ENCODE data around the gene ZNF708. TPM values are rescaled to one million over a fixed set of nuclear protein-coding genes. Genes with fewer than 3 reads are reported as not detected.
A peak's percentile ranks its signal among the peaks of the same experiment; 100 is the strongest.
"Not testable (repeated sequence)": the region's sequence is repeated elsewhere in the genome, so short reads cannot be mapped to it uniquely, and the experiment has no call there.

The ZNF708 gene
- 10 to 100 TPM in 1 of 2 donors, 1 to 10 TPM in 1; 9.2 to 10.1 TPM for total RNA-seq
- long read RNA-seq, partial matches to known transcripts, result 0 of 5 reads
- long read RNA-seq, other reads (novel, unspliced or antisense), result 2 of 5 reads

DNA sequence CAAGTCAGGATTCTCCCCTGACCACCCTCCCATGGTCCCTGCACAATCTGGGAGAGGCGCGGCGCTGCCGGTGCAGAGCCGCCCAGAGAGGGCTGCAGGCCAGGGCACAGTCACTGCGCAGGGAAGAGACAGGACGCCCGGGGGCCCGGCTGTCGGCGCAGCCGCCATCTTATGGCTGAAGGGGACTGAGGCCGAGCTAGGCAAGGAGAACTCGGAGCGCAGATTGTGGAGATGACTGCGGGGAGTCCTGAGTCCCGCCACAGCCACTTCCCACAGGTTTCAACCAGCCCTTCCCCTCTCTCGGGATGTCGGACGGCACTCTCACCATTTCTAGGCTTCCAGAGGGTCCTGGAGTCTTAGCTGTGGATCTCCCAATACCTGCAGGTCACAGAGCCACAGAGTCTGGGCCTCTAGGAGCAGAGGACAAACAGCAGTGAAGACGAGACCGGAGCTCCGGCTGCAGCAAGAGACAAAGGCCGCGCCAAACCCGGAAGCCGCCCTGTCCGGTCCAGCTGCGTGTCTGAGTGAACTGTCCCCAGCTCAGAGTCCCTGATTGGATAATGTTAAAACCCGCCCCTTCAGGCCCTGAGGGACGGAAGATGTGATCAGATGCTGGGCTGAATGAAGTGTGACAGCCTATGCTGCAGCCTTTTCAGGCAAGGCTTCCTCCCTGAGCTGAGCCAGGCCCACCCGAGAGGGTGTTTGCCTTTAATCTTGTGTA lies at the start of gene ZNF708:
Gene ZNF708 (minus strand): TSS at position 526 of the 721 bp plus-strand sequence. CDS start 198 bp downstream, at position 328.
- DNase-seq (peak; percentile 89 to 91), ATAC-seq (peak; percentile 100)
- intact Hi-C loops (cut with DNase I, micrococcal nuclease), result no loop called here

DNA sequence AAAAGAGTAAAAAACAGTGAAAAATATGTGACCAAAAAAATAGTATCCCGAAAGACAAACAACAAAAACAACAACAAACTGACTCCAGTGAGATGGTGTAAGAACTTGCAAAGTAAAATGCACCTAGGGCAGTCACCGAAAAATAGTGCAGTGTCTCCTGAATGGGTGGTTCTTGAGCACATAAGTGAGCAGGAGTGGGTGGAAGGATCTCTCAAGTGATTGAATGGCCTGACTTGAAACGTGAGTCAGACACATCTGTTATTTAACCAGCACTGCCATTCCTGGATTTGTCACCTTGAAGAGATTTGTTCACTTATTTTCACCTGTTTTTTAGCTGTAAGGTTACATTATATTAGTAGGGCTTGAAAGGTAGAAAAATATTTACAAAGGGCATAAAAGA lies 33.1 kb upstream of the ZNF708 start:
- DNase-seq (no peak), ATAC-seq (no peak)
- intact Hi-C loops (cut with DNase I, micrococcal nuclease), result no loop called here

DNA sequence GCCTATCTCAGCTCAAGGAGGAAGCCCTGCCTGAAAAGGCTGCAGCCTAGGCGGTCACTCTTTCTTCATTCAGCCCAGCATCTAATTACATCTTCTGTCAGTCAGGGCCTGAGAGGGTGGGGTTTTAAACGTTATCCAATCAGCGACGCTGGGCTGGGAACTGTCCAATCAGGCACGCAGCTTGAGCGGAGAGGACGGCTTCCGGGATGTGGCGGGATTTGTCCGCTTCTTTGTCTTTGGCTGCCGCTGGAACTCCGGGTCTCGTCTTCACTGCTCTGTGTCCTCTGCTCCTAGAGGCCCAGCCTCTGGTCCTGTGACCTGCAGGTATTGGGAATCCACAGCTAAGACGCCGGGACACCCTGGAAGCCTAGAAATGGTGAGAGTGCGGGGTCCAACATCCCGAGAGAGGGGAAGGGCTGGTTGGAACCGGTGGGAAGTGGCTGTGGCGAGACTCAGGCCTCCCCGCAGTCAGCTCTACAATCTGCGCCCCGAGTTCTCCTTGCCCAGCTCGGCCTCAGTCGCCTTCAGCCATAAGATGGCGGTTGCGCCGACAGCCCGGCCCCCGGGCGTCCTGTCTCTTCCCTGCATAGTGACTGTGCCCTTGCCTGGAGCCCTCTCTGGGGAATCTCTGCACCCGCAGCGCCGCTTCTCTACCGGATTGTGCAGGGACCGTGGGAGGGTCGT lies 29.7 kb upstream of the ZNF708 start, which contains the start of gene ZNF738:
Gene ZNF738 (plus strand): TSS at position 233 of the 684 bp plus-strand sequence. CDS start 141 bp downstream, at position 374.
- intact Hi-C loops (cut with DNase I, micrococcal nuclease), result no loop called here
- ATAC-seq, result peak; percentile 99
- DNase-seq, result peak; percentile 90 to 91

DNA sequence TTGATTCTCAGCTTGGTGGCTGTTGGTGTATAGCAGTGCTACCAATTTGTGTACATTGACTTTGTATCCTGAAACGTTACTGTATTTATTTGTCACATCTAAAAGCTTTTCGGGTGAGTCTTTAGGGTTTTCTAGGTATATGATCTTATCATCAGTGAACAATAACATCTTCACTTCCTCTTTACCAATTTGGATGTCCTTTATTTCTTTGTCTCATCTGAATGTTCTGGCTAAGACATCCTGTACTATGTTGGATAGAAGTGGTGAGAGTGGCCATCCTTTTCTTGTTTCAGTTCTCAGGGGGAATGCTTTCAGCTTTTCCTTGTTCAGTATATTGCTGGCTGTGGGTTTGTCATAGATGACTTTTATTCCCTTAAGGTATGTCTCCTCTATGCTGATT lies 23.6 kb upstream of the ZNF708 start:
- intact Hi-C loops (cut with DNase I, micrococcal nuclease), result no loop called here
- ATAC-seq, result no peak
- no peak for DNase-seq

DNA sequence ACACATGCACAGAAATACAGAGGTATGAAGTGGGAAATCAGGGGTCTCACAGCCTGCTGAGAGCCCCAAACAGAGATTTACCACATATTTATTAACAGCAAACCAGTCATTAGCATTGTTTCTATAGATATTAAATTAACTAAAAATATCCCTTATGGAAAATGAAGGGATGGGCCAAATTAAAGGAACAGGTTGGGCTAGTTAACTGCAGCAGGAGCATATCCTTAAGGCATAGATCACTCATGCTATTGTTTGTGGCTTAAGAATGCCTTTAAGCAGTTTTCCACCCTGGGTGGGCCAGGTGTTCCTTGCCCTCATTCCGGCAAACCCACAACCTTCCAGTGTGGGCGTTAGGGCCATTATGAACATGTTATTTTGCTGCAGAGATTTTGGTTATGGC lies 15.6 kb upstream of the ZNF708 start:
- ATAC-seq, result not testable (repeated sequence)

DNA sequence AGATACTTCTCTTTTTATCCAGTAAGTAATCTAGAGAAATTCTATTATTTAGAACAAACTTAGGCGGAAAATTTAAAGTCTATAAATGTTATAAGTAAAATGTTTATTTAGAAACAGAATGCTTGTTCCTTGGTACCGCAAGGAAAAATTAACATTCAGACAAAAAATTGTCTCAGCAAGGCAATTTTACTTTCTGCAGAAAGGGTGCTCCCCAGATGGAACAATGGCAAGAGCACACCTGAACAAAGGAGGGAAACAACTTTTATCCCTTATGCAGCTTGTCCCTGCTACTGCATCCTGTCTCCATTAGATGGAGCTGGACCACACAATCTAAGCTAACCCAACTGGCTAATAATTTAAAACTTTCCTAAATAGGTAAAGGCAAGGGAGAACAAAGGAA lies 6.5 kb upstream of the ZNF708 start:
- DNase-seq (no peak), ATAC-seq (no peak)
- intact Hi-C loops (cut with DNase I, micrococcal nuclease), result no loop called here

More for the DNA sequence above, 15.6 kb upstream of the ZNF708 start:
- DNase-seq; intact Hi-C loops (cut with DNase I, micrococcal nuclease): not testable (repeated sequence)

DNA sequence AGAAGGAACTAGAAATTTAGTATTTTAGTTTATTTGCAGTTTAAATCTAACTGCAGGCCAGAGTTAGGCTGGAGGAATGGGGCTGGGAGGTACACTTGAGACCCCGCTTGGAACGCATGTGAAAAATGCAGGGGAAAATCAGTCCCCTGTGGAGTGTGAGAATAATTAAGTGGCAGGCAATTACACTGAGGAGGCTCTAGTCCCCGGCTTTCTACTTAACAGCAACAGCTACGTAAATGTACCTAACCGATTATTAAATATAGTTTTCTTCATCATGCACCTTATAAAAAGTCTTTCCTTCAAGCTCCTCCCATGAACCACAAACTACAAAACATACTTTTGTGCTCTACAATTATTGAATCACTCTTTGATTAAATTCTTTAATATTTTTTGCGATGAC lies 804 bp downstream of the ZNF708 start:
- intact Hi-C loops (cut with DNase I, micrococcal nuclease), result no loop called here
- DNase-seq, result no peak
- peak; percentile 7 for ATAC-seq

DNA sequence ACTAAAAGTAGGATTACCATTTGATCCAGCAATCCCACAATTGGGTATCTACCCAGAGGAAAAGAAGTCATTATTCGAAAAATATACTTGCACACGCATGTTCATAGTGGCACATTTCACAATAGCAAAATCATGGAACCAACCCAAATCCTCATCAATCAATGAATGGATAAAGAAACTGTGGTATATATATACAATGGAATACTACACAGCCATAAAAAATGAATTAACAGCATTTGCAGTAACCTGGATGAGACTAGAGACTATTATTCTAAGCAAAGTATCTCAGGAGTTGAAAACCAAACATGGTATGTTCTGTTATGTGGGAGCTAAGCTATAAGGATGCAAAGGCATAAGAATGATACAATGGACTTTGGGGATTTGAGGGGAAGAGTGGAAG lies 3.0 kb downstream of the ZNF708 start:
- ATAC-seq, result no peak
- no peak for DNase-seq
- intact Hi-C loops (cut with DNase I, micrococcal nuclease), result no loop called here

DNA sequence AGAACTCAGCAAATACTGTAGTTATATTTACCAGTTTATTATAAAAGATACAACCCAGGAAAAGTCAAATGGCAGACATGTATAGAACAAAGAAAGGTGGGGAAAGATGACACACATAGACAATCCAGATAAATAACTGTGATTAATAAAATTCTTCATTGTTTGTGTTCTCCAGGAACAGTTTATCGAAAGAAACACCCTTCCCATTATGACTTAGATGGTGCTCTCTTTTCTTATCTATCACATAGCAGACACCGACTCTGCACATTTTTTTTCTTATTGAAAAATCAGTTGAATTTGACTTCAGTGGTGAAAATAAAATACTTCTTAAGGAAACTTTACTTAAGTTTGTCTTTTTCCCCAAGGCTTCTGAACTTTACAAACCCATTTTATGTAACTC lies 6.2 kb downstream of the ZNF708 start:
- DNase-seq, result no peak
- no peak for ATAC-seq
- intact Hi-C loops (cut with DNase I, micrococcal nuclease), result no loop called here

DNA sequence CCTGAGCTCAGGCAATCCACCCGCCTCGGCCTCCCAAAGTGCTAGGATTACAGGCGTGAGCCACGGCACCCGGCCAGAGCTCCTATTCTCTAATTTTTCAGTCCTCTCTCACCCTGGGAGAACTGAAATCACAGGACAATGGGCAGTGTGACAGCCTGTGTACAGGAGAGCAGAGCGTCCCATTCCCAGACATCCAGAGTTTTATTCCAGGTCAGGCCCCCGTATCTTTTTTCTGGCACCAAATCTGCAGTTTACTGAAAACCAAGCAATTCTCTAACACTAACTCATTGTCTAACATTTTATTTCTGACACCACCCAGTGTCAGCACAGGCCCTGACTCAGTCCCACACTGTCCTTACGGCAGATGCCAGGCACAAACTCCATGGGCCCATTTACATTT lies 6.7 kb downstream of the ZNF708 start:
- intact Hi-C loops (cut with DNase I, micrococcal nuclease), result no loop called here
- ATAC-seq (no peak), DNase-seq (no peak)

DNA sequence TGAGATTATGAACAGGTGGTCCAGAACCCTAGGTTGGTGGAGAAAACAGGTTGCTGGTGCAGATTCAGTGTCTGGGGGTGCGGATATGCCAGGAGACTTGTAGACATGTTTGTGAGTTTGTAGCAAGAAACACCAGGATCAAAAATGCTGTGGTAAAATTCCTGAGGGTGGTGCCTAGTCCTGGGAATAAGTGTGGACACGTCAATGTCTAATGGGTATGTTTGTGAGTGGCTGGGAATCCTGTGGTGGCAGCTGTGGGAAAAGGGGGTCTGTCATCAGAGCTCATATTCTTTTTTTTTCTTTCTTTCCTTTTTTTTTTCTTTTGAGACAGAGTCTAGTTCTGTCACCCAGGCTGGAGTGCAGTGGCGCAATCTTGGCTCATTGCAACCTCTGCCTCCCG lies 7.2 kb downstream of the ZNF708 start:
- ATAC-seq, result no peak
- intact Hi-C loops (cut with DNase I, micrococcal nuclease), result no loop called here

DNA sequence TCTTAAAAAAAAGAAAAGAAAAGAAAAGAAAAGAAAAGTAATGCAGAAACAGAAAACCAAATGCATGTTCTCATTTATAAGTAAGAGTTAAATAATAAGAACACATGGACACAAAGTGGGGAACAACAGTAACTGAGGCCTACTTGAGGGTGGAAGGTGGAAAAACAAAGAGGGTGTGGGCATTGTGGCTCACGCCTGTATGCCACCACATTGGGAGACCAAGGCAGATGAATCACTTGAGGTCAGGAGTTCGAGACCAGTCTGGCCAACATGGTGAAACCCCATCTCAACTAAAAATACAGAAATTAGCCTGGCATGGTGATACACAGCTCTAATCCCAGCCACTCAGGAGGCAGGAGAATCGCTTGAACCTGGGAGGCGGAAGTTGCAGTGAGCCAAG lies 8.1 kb downstream of the ZNF708 start:
- no peak for ATAC-seq
- intact Hi-C loops (cut with DNase I, micrococcal nuclease), result no loop called here
- DNase-seq, result no peak

More for the DNA sequence above, 7.2 kb downstream of the ZNF708 start:
- DNase-seq, result no peak

DNA sequence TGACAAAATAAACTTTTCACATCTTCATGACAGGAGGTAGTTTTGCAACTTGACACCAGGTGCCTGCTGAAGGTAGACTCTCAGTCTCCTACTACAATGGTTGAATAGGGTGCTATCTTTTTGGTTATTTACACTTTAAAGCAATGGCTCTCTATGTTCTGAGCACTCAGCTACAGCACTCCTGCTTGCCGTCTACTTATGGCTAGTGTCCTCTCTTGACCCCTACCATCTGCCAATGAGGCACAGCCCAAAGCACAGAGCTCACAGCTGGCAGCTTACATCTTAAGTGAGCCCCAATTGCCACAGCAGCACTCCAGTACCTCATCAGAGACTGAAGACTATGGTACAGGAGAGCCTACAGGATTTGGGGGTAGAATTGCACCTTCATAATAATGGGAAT lies 11.4 kb downstream of the ZNF708 start:
- DNase-seq (no peak), ATAC-seq (no peak)
- intact Hi-C loops (cut with DNase I, micrococcal nuclease), result no loop called here

DNA sequence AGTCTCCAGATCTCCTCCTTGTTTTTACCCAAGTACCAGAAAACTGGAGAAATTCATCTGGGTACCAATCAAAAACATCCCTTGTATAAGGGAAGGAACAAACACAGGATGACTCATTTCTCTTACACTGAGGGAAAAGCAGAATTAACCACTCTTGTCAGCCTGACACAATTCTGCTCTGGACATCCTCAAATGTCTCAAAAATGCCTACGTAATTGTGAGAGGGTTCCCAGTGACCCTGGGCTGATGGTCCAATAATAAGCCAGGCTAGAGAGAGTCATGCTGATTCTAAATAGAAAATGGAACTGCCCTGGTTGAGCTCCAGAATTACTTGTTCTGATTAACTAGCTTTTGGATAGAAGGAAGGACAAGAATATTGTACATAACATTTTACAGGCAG lies 14.5 kb downstream of the ZNF708 start:
- intact Hi-C loops (cut with DNase I, micrococcal nuclease), result no loop called here
- ATAC-seq (no peak), DNase-seq (no peak)

DNA sequence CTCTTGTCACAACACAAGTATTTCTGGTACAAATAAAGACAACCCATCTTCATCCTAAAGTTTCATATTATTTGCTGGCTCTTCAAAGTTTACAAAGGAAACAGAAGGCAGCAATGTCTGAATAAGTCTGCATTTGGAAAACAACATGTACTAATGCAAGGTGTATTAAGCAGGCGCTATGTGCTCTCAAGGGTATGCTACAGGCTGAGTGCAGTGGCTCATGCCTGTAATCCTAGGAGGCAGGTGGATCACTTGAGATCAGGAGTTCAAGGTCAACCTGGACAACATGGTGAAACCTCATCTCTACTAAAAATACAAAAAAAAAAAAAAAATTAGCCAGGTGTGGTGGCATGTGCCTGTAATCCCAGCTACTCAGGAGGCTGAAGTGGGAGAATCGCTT lies 16.4 kb downstream of the ZNF708 start:
- DNase-seq; ATAC-seq; intact Hi-C loops (cut with DNase I, micrococcal nuclease): not testable (repeated sequence)

DNA sequence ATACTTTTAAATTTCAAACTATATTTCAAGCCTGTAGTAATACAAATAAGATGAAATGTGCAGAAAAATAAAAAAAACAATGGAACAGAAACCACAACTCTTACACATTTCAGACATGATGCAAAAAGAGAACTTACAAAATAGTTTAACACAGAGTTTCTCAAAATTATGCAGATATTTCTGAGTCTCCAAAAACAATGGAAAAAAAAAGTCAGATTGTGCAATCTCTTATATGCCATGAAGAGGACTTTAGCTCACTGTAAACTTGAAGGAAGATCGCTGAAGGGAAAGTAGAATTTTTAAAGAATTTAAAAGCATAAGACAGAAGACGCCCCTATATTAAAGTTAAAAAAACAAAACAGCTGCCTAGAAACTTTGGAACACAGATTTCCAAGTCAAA lies 20.4 kb downstream of the ZNF708 start:
- intact Hi-C loops (cut with DNase I, micrococcal nuclease), result no loop called here
- DNase-seq (no peak), ATAC-seq (no peak)

DNA sequence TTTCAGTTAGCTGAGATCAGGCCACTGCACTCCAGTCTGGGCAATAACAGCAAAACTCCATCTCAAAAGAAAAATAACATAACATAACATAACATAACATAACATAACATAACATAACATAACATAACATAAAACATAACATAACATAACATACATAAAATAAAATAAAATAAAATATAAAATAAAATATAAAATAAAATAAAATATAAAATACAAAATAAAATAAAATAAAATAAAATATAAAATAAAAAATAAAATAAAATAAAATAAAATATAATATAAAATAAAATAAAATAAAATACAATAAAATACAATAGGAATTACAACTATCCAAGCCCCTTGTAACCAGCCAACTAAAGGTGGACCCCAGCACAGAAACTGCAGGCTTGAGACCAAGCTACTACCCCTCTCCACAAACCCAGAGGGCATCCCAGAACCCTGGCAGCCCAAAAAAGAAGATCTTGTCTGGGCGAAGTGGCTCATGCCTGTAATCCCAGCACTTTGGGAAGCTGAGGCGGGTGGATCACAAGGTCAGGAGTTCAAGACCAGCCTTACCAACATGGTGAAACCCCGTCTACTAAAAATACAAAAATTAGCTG lies 22.2 kb downstream of the ZNF708 start:
- DNase-seq, result not testable (repeated sequence)

DNA sequence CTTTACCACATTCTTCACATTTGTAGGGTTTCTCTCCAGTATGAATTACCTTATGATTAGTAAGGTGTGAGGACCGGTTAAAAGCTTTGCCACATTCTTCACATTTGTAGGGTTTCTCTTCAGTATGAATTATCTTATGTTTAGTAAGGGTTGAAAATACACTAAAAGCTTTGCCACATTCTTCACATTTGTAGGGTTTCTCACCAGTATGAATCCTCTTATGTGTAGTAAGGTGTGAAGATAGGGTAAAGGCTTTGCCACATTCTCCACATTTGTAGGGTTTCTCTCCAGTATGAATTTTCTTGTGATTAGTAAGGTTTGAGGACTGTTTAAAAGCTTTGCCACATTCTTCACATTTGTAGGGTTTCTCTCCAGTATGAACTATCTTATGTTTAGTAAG lies 35.4 kb downstream of the ZNF708 start:
- DNase-seq; intact Hi-C loops (cut with DNase I, micrococcal nuclease); ATAC-seq: not testable (repeated sequence)

More for the DNA sequence above, 22.2 kb downstream of the ZNF708 start:
- ATAC-seq; intact Hi-C loops (cut with DNase I, micrococcal nuclease): not testable (repeated sequence)

DNA sequence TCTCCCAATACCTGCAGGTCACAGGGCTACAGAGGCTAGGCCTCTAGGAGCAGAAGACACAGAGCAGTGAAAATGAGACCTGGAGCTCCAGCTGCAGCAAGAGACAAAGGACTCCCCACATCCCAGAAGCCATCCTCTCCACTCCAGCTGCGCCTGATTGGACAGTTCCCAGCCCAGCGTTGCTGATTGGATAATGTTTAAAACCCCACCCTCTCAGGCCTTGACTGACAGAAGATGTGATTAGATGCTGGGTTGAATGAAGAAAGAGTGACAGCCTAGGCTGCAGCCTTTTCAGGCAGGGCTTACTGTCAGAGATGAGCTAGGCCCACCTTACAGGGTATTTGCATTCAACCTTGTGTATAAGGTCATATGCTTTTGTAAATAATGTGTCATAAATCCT lies 59.4 kb downstream of the ZNF708 start:
- intact Hi-C loops (cut with DNase I, micrococcal nuclease), result no loop called here
- ATAC-seq, result no peak
- no peak for DNase-seq

DNA sequence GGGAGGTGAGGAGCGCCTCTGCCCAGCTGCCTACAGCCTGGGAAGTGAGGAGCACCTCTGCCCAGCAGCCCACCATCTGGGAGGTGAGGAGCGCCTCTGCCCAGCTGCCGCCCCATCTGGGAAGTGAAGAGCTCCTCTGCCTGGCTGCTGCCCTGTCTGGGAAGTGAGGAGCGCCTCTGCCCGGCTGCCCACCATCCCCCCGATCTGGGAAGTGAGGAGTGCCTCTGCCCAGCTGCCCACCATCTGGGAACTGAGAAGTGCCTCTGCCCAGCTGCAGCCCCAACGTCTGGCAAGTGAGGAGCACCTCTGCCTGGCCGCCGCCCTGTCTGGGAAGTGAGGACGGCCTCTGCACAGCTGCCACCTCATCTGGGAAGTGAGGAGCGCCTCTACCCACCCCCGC lies 64.3 kb downstream of the ZNF708 start:
- ATAC-seq (no peak), DNase-seq (no peak)
- intact Hi-C loops (cut with DNase I, micrococcal nuclease), result no loop called here

Data from left colon (tissue), 2 donors.